ENCODE data around the gene ARMC12. TPM values are rescaled to one million over a fixed set of nuclear protein-coding genes. Genes with fewer than 3 reads are reported as not detected.

The ARMC12 gene
- total and polyA plus RNA-seq, 2 of the 13 experiments (the other 11 are each of a cell fraction or from before 2014, with no cell fraction given) = 1.3 TPM; not detected in 1

GRCh38 chr6:35687658-35688604 is 48.9 kb upstream of the ARMC12 start (continued):
- TF ChIP-seq REL (CRISPR knock-in tag; conservative IDR thresholded peaks at IDR 0.05) = no peak
- TF ChIP-seq ZNF224 (CRISPR knock-in tag; IDR thresholded peaks at IDR 0.05) = no peak
- TF ChIP-seq ZBTB25 (CRISPR knock-in tag; IDR thresholded peaks at IDR 0.05) = peak; percentile 14; the same call in 1 of the 2 replicates
- no peak for TF ChIP-seq SKI (IDR thresholded peaks at IDR 0.05; ENCODE audit: partially characterized antibody)
- TF ChIP-seq SAFB2 (CRISPR knock-in tag; IDR thresholded peaks at IDR 0.05; ENCODE audit: borderline replicate concordance, low read depth) = no peak
- no peak for TF ChIP-seq PLRG1 (conservative IDR thresholded peaks at IDR 0.05)
- 0 out of 2 replicates have a peak, but pooled peaks have one; percentile 21 for TF ChIP-seq ZNF124 (CRISPR knock-in tag; IDR thresholded peaks at IDR 0.05)
- no peak for TF ChIP-seq DPF2 (CRISPR knock-in tag; IDR thresholded peaks at IDR 0.05; ENCODE audit: borderline replicate concordance, low read depth)
- TF ChIP-seq TCF12 (IDR thresholded peaks at IDR 0.05) = no peak
- 0 out of 2 replicates have a peak, but pooled peaks have one; percentile 17 for TF ChIP-seq TCF12 (CRISPR knock-in tag; IDR thresholded peaks at IDR 0.05)
- 0 out of 2 replicates have a peak, but pooled peaks have one; percentile 60 for TF ChIP-seq GTF3A (CRISPR knock-in tag; conservative IDR thresholded peaks at IDR 0.05)
- no peak for TF ChIP-seq SETDB1 (CRISPR knock-in tag; IDR thresholded peaks at IDR 0.05; ENCODE audit: borderline replicate concordance)
- peak; percentile 73; the same call in 1 of the 2 replicates for TF ChIP-seq BORCS8-MEF2B (CRISPR knock-in tag; IDR thresholded peaks at IDR 0.05)
- TF ChIP-seq NR2C2 (CRISPR knock-in tag; IDR thresholded peaks at IDR 0.05; ENCODE audit: borderline replicate concordance) = no peak
- no peak for TF ChIP-seq SOX6 (IDR thresholded peaks at IDR 0.05)
- TF ChIP-seq SOX6 (CRISPR knock-in tag; IDR thresholded peaks at IDR 0.05) = peak; percentile 33; the same call in 1 of the 2 replicates
- no peak for TF ChIP-seq PLSCR1 (CRISPR knock-in tag; IDR thresholded peaks at IDR 0.05; ENCODE audit: borderline replicate concordance)
- TF ChIP-seq ZNF556 (CRISPR knock-in tag; IDR thresholded peaks at IDR 0.05; ENCODE audit: borderline replicate concordance) = no peak
- no peak for TF ChIP-seq ZNF563 (CRISPR knock-in tag; IDR thresholded peaks at IDR 0.05)
- no peak for TF ChIP-seq NCOR1 (IDR thresholded peaks at IDR 0.05; ENCODE audit: borderline replicate concordance, low read length)
- no peak for TF ChIP-seq ARID3A (IDR thresholded peaks at IDR 0.05; ENCODE audit: low read depth, low read length)
- TF ChIP-seq ZNF136 (CRISPR knock-in tag; IDR thresholded peaks at IDR 0.05; ENCODE audit: low read depth) = no peak
- no peak for TF ChIP-seq RAD21 (CRISPR knock-in tag; IDR thresholded peaks at IDR 0.05)
- no peak for TF ChIP-seq FUBP1 (CRISPR knock-in tag; IDR thresholded peaks at IDR 0.05; ENCODE audit: borderline replicate concordance)
- TF ChIP-seq TBL1XR1 (IDR thresholded peaks at IDR 0.05; ENCODE audit: borderline replicate concordance, low read length, partially characterized antibody) = no peak

Data from HepG2 (cell line).